SU-DHL-6 (cell line): ENCODE measurements around the gene ZNF462.

ENCODE experiments used
- H2AFZ ChIP-seq: fragments of 200-600 bp; sonication (generic); 2 replicates; pipeline ENCODE4 v1.6.1; 2014; ENCODE audit warnings: low read depth, mild to moderate bottlenecking, moderate library complexity, mixed read lengths, antibody characterized with exemption, low read length; ENCODE audit not compliant: severe bottlenecking
- H3F3A ChIP-seq: fragments of 200-600 bp; shearing (Covaris generic); 2 replicates; pipeline ENCODE4 v1.6.0; 2016; ENCODE audit warnings: antibody characterized with exemption, mild to moderate bottlenecking; ENCODE audit not compliant: insufficient read depth
- H3K27ac ChIP-seq: fragments of 200-600 bp; sonication (generic); 2 replicates; pipeline ENCODE4 v1.5.1; 2016; ENCODE audit warnings: low read depth, mild to moderate bottlenecking, low read length, moderate library complexity, mixed read lengths
- H3K27me3 ChIP-seq: fragments of 200-600 bp; sonication (generic), shearing (Covaris generic); 2 replicates; pipeline ENCODE4 v1.6.0; 2014; ENCODE audit warnings: mild to moderate bottlenecking, low read length
- H3K36me3 ChIP-seq: fragments of 200-600 bp; sonication (generic); 2 replicates; pipeline ENCODE4 v1.6.1; 2014; ENCODE audit warnings: mild to moderate bottlenecking, low read length, mixed read lengths
- H3K4me2 ChIP-seq: fragments of 300-600, 200-600 bp; shearing (Covaris generic), sonication (generic); 2 replicates; pipeline ENCODE4 v1.6.0; 2014; ENCODE audit warnings: low read length, low read depth, mild to moderate bottlenecking; ENCODE audit not compliant: poor library complexity, severe bottlenecking
- H3K4me3 ChIP-seq: fragments of 200-600 bp; sonication (generic); 2 replicates; pipeline ENCODE4 v1.5.1; 2014; ENCODE audit warnings: antibody characterized with exemption, low read length, mild to moderate bottlenecking, mixed read lengths; ENCODE audit not compliant: insufficient read depth, poor library complexity, severe bottlenecking
- H3K79me2 ChIP-seq: fragments of 200-600 bp; sonication (generic); 2 replicates; pipeline ENCODE4 v1.6.1; 2014; ENCODE audit warnings: mild to moderate bottlenecking, low read length, moderate library complexity; ENCODE audit not compliant: insufficient read depth
- H3K9ac ChIP-seq: fragments of 200-600 bp; sonication (generic); 2 replicates; pipeline ENCODE4 v1.7.0; 2014; ENCODE audit warnings: mild to moderate bottlenecking, low read length
- H3K9me2 ChIP-seq: fragments of 200-600 bp; sonication (generic); replicated peaks from 2 replicates; pipeline ENCODE4 v1.6.1; 2014; ENCODE audit warnings: low read length; ENCODE audit not compliant: insufficient read depth
- H3K9me3 ChIP-seq: fragments of 200-600 bp; sonication (generic); 2 replicates; pipeline ENCODE4 v1.6.1; 2014; ENCODE audit warnings: low read length, mixed read lengths; ENCODE audit not compliant: insufficient read depth
- H4K20me1 ChIP-seq: fragments of 200-600 bp; sonication (generic); 2 replicates; pipeline ENCODE4 v1.6.1; 2014; ENCODE audit warnings: low read depth, mild to moderate bottlenecking, antibody characterized with exemption, low read length, moderate library complexity, mixed read lengths
- CTCF ChIP-seq: fragments of 200-600 bp; sonication (generic); IDR thresholded peaks from one replicate; pipeline ENCODE4 v1.5.1; 2017; ENCODE audit warnings: antibody characterized with exemption, mild to moderate bottlenecking, low read length, moderate library complexity; ENCODE audit not compliant: insufficient read depth, poor library complexity, severe bottlenecking
- EZH2phosphoT487 ChIP-seq: fragments of 200-600 bp; sonication (generic), shearing (Covaris generic); conservative IDR thresholded peaks from 2 replicates; pipeline ENCODE4 v1.6.1; 2018; ENCODE audit warnings: mild to moderate bottlenecking, antibody characterized with exemption, low read length, moderate library complexity, mixed read lengths

Gene ZNF462

GRCh38 chr9:106862821-106863720, at the start of gene ZNF462:
TSS of gene ZNF462 (plus strand) at chr9:106863166. CDS start at chr9:106923384, 60,218 bp downstream.
- Histone ChIP-seq H3F3A (no peaks in the 10 kb centered on the region), H3K36me3 (no peaks in the 10 kb centered on the region)

GRCh38 chr9:106816524-106816923, 46.4 kb upstream of the ZNF462 start:
- no peak for TF ChIP-seq CTCF
- TF ChIP-seq EZH2phosphoT487 = no peak
- no peak overlapping the region for H3K27ac ChIP-seq
- H3K27me3 ChIP-seq = no peaks in the 10 kb centered on the region
- H2AFZ ChIP-seq = no peak overlapping the region
- H3K36me3 ChIP-seq = no peaks in the 10 kb centered on the region
- no peaks in the 10 kb centered on the region for H3K9me3 ChIP-seq
- H4K20me1 ChIP-seq = no peaks in the 10 kb centered on the region
- H3K9me2 ChIP-seq = no peaks in the 10 kb centered on the region
- H3K4me2 ChIP-seq = no peak overlapping the region
- no peaks in the 10 kb centered on the region for H3F3A ChIP-seq
- H3K4me3 ChIP-seq = no peak overlapping the region
- no peaks in the 10 kb centered on the region for H3K79me2 ChIP-seq
- H3K9ac ChIP-seq = no peak overlapping the region

More at GRCh38 chr9:106862821-106863720, at the start of gene ZNF462:
- Histone ChIP-seq H3K9me3 (no peaks in the 10 kb centered on the region), H3K79me2 (no peaks in the 10 kb centered on the region), H2AFZ (no peak within 1 kb of the TSS), H3K27ac (no peak within 1 kb of the TSS), H3K9me2 (no peaks in the 10 kb centered on the region), H4K20me1 (no peaks in the 10 kb centered on the region), H3K27me3 (no peaks in the 10 kb centered on the region), H3K9ac (no peak within 1 kb of the TSS), H3K4me3 (no peak within 1 kb of the TSS), H3K4me2 (no peak within 1 kb of the TSS)
- TF ChIP-seq EZH2phosphoT487 (no peak), CTCF (no peak)

- Histone ChIP-seq H3K9ac (no peak overlapping the region), H3K9me2 (no peaks in the 10 kb centered on the region; the same call in 1 of the 2 replicates), H3K36me3 (no peaks in the 10 kb centered on the region), H3K27me3 (no peaks in the 10 kb centered on the region), H3K4me2 (no peak overlapping the region), H4K20me1 (no peaks in the 10 kb centered on the region), H3K9me3 (no peaks in the 10 kb centered on the region), H2AFZ (no peak overlapping the region), H3K27ac (no peak overlapping the region), H3K4me3 (no peak overlapping the region), H3F3A (no peaks in the 10 kb centered on the region), H3K79me2 (no peaks in the 10 kb centered on the region)
- TF ChIP-seq EZH2phosphoT487 (no peak), CTCF (no peak)
These were observed 44.9 kb upstream of the ZNF462 start for GRCh38 chr9:106818034-106818433.
